Liver (tissue), 9 donors: ENCODE measurements around the gene HTR3A. TPM values are rescaled to one million over a fixed set of nuclear protein-coding genes. Genes with fewer than 3 reads are reported as not detected.

Source experiments
- DNase-seq: peaks from one replicate; pipeline ENCODE4 v3.0.0-alpha.2; 2017; ENCODE audit warnings: low spot score
- H3K27ac ChIP-seq, 2 donors: one replicate each; pipeline ENCODE4 v1.7.0; 2013; ENCODE audit warnings: inconsistent platforms in 2 of 2, low read length in 2 of 2, control low read depth in 1 of 2, low read depth in 1 of 2, mild to moderate bottlenecking in 1 of 2
- H3K27me3 ChIP-seq, 4 donors: one replicate each; pipeline versions ENCODE4 v1.6.1 to v1.7.0; 2013; ENCODE audit warnings: low read length in 3 of 4, inconsistent platforms in 1 of 4, mild to moderate bottlenecking in 1 of 4, moderate library complexity in 1 of 4; ENCODE audit not compliant: control insufficient read depth in 4 of 4, insufficient read depth in 4 of 4
- H3K36me3 ChIP-seq, 4 donors: one replicate each; pipeline versions ENCODE4 v1.6.1 to v1.7.0; 2013; ENCODE audit warnings: low read length in 3 of 4, mild to moderate bottlenecking in 3 of 4, low read depth in 1 of 4, moderate library complexity in 1 of 4; ENCODE audit not compliant: control insufficient read depth in 4 of 4, insufficient read depth in 3 of 4
- H3K4me1 ChIP-seq, 4 donors: one replicate each; pipeline versions ENCODE4 v1.6.1 to v1.7.0; 2013; ENCODE audit warnings: low read length in 3 of 4, mild to moderate bottlenecking in 3 of 4, moderate library complexity in 1 of 4; ENCODE audit not compliant: control insufficient read depth in 4 of 4, insufficient read depth in 4 of 4
- H3K4me3 ChIP-seq, 3 donors: one replicate each; pipeline versions ENCODE4 v1.6.1 to v1.7.0; 2013; ENCODE audit warnings: low read length in 3 of 3, control low read depth in 1 of 3, low read depth in 1 of 3, mild to moderate bottlenecking in 1 of 3
- H3K9ac ChIP-seq, 2 donors: one replicate each; pipeline ENCODE4 v1.7.0; 2013; ENCODE audit warnings: low read length in 2 of 2, mild to moderate bottlenecking in 2 of 2, moderate library complexity in 2 of 2, control low read depth in 1 of 2, low read depth in 1 of 2
- H3K9me3 ChIP-seq, 4 donors: one replicate each; pipeline versions ENCODE4 v1.6.1 to v1.7.0; 2013; ENCODE audit warnings: low read length in 3 of 4; ENCODE audit not compliant: control insufficient read depth in 4 of 4
- ATF3 ChIP-seq: IDR thresholded peaks from 2 replicates; pipeline ENCODE4 v1.6.1; 2016; ENCODE audit warnings: antibody characterized with exemption
- CTCF ChIP-seq: fragments of 150-350 bp; IDR thresholded peaks from 2 replicates; pipeline ENCODE4 v1.5.1; 2017; ENCODE audit warnings: improper control_type of control experiment, low read depth, low read length; ENCODE audit not compliant: missing input control
- EGR1 ChIP-seq, 2 donors: IDR thresholded peaks; 2 replicates each; pipeline ENCODE4 v1.6.1; 2016 to 2018; ENCODE audit warnings: antibody characterized with exemption in 2 of 2, low read depth in 2 of 2
- FOXA1 ChIP-seq: IDR thresholded peaks from 2 replicates; pipeline ENCODE4 v1.6.1; 2016; ENCODE audit warnings: antibody characterized with exemption
- FOXA2 ChIP-seq: IDR thresholded peaks from 2 replicates; pipeline ENCODE4 v1.6.1; 2016; ENCODE audit warnings: antibody characterized with exemption
- GABPA ChIP-seq, 2 donors: IDR thresholded peaks in 1 of 2; conservative IDR thresholded peaks in 1 of 2; 2 replicates each; pipeline ENCODE4 v1.6.1; 2016; ENCODE audit warnings: antibody characterized with exemption in 2 of 2, mild to moderate bottlenecking in 1 of 2, moderate library complexity in 1 of 2
- HNF4A ChIP-seq, 2 donors: conservative IDR thresholded peaks; 2 replicates each; pipeline ENCODE4 v1.6.1; 2016; ENCODE audit warnings: antibody characterized with exemption in 2 of 2, mild to moderate bottlenecking in 2 of 2
- JUND ChIP-seq, 2 donors: IDR thresholded peaks; 2 replicates each; pipeline ENCODE4 v1.6.1; 2016; ENCODE audit warnings: antibody characterized with exemption in 2 of 2
- MAX ChIP-seq: IDR thresholded peaks from 2 replicates; pipeline ENCODE4 v1.6.1; 2016; ENCODE audit warnings: antibody characterized with exemption
- RAD21 ChIP-seq, 2 donors: IDR thresholded peaks; 2 replicates each; pipeline ENCODE4 v1.6.1; 2016; ENCODE audit warnings: antibody characterized with exemption in 2 of 2, mild to moderate bottlenecking in 2 of 2
- SP1 ChIP-seq: IDR thresholded peaks from 2 replicates; pipeline ENCODE4 v1.6.1; 2018; ENCODE audit warnings: antibody characterized with exemption, mild to moderate bottlenecking
- YY1 ChIP-seq: IDR thresholded peaks from 2 replicates; pipeline ENCODE4 v1.6.1; 2016; ENCODE audit warnings: antibody characterized with exemption, mild to moderate bottlenecking
- ZBTB33 ChIP-seq: IDR thresholded peaks from 2 replicates; pipeline ENCODE4 v1.6.1; 2016; ENCODE audit warnings: antibody characterized with exemption
- WGBS: extraction: QIAGEN DNeasy Blood & Tissue Kit; methylation state at CpG from one replicate; pipeline ENCODE4 v1.1.7; 2013; 5-methylcytosine and 5-hydroxymethylcytosine counted together
- polyA plus RNA-seq, 2 donors: library from polyadenylated mRNA; stranded (reverse) in 1 of 2; unstranded in 1 of 2; fragments of 200-250 nt in 1 of 2; fragments of >200 nt in 1 of 2; fragmentation: Nextera tagmentation in 1 of 2; extraction: Ambion mirVana in 1 of 2; gene quantifications; one replicate each; pipeline versions ENCODE4 v1.2.1 to v1.2.3, GENCODE V29; 2013 to 2015
- total RNA-seq, 2 donors: library from RNA; depleted of rRNA; stranded (reverse); fragments of >200 nt; gene quantifications; one replicate each; pipeline ENCODE4 v1.2.3, GENCODE V29; 2014
- donor health status: healthy.
- donor health status: healthy.
- donor health status: healthy.
- donor health status: healthy.
- donor health status: healthy.

HTR3A gene
- total and polyA plus RNA-seq, 4 donors, result not detected

GRCh38 chr11:113979431-113979830 is 4.5 kb downstream of the HTR3A start:
- H3K4me1 ChIP-seq, result no peaks in the 10 kb centered on the region
- WGBS, result 62% methylated on average over 1 of the region's 1 CpG

GRCh38 chr11:113980785-113981184 is 5.9 kb downstream of the HTR3A start:
- Histone ChIP-seq H3K4me3 (no peak overlapping the region), H3K9me3 (no peaks in the 10 kb centered on the region), H3K9ac (no peak overlapping the region), H3K27ac (no peak overlapping the region), H3K27me3 (no peaks in the 10 kb centered on the region), H3K4me1 (no peaks in the 10 kb centered on the region), H3K36me3 (no peaks in the 10 kb centered on the region)
- WGBS, result 64% methylated on average over 6 of the region's 6 CpGs
- no peak for TF ChIP-seq ATF3
- TF ChIP-seq RAD21 (IDR thresholded peaks at IDR 0.05), result no peak
- no peak for TF ChIP-seq ZBTB33
- no peak for TF ChIP-seq FOXA1
- no peak for TF ChIP-seq SP1
- TF ChIP-seq YY1, result no peak
- no peak for TF ChIP-seq EGR1 (IDR thresholded peaks at IDR 0.05; ENCODE audit: low read depth in 2 of 2)
- TF ChIP-seq JUND (IDR thresholded peaks at IDR 0.05), result no peak
- no peak for DNase-seq

More at GRCh38 chr11:113979431-113979830, 4.5 kb downstream of the HTR3A start:
- no peak overlapping the region for H3K9ac ChIP-seq
- H3K4me3 ChIP-seq, result no peak overlapping the region
- TF ChIP-seq YY1, result no peak
- no peak for TF ChIP-seq EGR1 (IDR thresholded peaks at IDR 0.05; ENCODE audit: low read depth in 2 of 2)
- no peak for TF ChIP-seq HNF4A (conservative IDR thresholded peaks at IDR 0.05)
- no peak for TF ChIP-seq FOXA1
- TF ChIP-seq ZBTB33, result no peak
- no peak for TF ChIP-seq ATF3
- no peak for TF ChIP-seq MAX
- no peak for TF ChIP-seq SP1
- no peaks in the 10 kb centered on the region for H3K27me3 ChIP-seq
- H3K9me3 ChIP-seq, result no peaks in the 10 kb centered on the region
- no peaks in the 10 kb centered on the region for H3K36me3 ChIP-seq
- no peak overlapping the region for H3K27ac ChIP-seq
- no peak for DNase-seq

GRCh38 chr11:113982306-113982705 is 7.4 kb downstream of the HTR3A start:
- H3K4me1 ChIP-seq, result no peaks in the 10 kb centered on the region
- H3K27me3 ChIP-seq, result no peaks in the 10 kb centered on the region
- no peak for DNase-seq
- H3K4me3 ChIP-seq, result no peak overlapping the region
- TF ChIP-seq GABPA (IDR thresholded peaks at IDR 0.05 in 1 of 2, conservative IDR thresholded peaks at IDR 0.05 in 1 of 2), result no peak
- TF ChIP-seq RAD21 (IDR thresholded peaks at IDR 0.05), result no peak
- TF ChIP-seq FOXA2, result no peak
- TF ChIP-seq CTCF, result no peak
- no peak for TF ChIP-seq JUND (IDR thresholded peaks at IDR 0.05)
- no peak overlapping the region for H3K27ac ChIP-seq
- no peaks in the 10 kb centered on the region for H3K9me3 ChIP-seq
- no peak overlapping the region for H3K9ac ChIP-seq
- no peaks in the 10 kb centered on the region for H3K36me3 ChIP-seq
